GM21723 (cell line): ENCODE results near the gene RFC1.
"Not testable (repeated sequence)": the region's sequence is repeated elsewhere in the genome, so short reads cannot be mapped to it uniquely, and the experiment has no call there.

Source experiments
- ATAC-seq: cut with Tn5 transposase; IDR thresholded peaks from one replicate; pipeline ENCODE4 v1.9.1; 2021; ENCODE audit warnings: mild to moderate bottlenecking, moderate library complexity; ENCODE audit not compliant: unreplicated experiment

Gene RFC1

DNA sequence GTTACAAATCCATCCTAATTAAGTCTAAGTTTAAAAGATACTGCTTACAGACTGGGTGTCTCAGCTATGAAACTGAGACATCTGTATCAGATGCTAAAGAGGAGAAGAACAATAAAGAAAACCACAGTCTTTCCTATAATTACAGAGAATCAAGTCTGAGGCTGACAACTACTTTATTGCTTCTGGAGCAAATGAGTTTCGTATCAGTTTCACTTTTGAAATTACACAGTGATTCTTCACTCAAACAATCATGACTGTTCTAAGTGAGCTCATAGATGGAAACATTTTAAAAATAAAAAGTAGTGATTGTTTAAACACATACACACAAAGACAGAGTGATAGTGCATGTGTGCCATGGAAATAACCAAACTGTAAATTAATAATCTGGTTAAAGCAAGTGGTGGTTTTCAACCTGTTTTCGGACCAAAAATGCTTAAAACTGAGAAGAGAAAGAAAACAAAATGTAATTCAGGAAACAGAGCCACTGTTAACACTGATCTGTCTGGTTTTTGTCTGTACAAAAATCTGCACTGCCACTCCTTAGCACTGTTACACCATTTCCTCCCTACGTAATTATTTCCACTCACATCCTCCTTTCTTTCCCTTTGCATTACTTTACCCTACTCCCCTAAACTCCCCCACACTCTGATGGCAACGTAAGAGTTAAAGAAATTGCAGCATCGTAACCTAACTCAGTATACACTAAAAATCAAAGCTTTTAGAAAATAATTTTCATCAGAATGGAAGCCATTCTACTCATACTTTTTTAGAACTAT is 12.5 kb downstream of the RFC1 start:
- ATAC-seq = peak; percentile 74

DNA sequence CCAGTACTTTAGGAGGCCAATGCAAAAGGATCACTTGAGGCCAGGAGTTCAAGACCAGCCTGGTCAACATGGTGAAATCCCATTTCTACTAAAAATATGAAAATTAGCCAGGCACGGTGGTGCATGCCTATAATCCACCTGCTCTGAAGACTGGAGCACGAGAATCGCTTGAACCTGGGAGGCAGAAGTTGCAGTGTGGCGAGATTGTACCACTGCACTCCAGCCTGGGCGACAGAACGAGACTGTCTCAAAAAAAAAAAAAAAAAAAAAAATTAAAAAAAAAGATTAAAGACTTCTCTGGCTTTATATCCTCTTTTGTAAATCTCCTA is 13.0 kb downstream of the RFC1 start:
- not testable (repeated sequence) for ATAC-seq

DNA sequence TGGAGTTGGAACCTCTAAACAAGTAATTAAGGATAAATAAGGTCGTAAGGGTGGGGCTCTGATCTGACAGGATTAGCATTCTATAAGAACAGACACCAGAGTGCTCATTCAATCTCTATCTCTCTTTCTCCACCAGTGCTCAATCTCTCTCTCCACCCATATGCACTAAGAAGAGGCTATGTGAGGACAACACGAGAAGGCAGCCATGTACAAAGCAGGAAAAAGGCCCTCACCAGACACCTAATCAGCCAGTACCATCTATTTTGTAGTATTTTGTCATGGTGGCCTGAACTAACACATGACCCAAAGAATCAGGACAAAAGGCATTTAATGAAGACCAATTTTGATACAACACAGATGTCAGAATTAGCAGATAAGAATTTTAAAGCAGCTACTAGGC is 16.8 kb downstream of the RFC1 start:
- no peak for ATAC-seq

DNA sequence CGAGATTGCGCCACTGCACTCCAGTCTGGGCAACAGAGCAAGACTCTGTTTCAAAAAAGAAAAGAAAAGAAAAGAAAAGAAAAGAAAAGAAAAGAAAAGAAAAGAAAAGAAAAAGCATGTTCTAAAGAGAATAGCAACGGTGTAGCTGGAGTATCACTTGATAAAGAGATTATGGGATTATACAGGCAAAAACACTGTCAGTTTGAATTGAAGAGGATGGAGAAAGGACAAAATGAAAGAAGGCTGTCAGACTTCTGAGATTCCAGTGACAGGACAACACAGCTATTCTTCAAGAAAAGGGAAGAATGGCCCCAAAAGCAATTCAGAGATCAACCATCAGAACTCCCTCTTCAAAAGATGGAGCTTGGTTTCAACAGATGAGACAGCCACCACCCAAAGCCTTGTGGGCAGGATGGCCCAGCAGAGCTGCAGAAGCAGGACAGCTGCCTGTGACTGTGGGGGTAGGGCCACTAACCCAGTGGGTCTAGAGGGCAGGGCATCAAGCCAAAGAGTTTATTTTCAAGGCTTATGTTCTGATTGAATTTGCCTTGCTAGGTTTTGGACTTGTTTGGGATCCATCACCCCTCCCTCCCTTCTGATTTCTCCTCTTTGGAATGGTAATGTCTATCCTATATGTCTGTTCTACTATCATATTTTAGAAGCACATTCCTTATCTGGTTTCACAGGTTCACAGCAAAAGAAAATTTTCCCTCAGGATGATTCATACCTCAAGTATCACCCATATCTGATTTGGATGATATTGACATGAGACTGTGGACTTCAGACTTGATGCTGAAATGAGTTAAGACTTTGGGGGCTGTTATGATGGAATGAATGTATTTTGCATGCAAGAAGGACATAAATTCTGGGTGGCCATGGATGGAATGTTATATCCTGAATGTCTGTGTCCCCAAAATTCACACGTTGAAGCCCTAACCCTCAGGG is 17.5 kb downstream of the RFC1 start:
- no peak for ATAC-seq

DNA sequence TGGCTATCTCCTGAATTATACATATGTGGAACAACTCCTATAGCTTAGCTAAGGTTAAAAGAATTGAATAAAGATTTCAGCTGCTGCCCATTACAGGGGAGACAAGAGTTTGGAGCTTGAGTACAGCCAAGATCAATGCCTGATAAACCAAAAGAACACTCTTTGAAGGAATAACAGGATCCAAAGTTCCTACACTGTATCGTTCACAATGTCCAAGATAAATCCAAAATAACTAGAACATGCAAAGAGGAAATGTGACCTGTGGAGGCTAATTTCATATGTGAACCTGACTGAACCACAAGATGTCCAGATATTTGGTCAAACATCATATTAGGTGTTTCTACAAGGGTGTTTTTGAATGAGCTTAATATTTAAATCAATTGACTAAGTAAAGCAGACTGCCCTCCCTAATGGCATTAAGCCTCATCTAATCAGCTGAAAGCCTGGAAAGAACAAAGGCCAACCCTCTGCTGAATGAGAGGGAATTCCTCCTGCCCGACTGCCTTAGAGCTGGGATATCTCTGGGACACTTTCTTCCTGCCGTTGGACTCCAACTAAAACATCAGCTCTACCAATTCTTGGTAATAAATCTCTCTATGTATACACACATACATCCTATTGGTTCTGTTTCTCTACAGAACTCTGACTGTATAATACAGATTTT is 19.2 kb downstream of the RFC1 start:
- ATAC-seq = no peak

DNA sequence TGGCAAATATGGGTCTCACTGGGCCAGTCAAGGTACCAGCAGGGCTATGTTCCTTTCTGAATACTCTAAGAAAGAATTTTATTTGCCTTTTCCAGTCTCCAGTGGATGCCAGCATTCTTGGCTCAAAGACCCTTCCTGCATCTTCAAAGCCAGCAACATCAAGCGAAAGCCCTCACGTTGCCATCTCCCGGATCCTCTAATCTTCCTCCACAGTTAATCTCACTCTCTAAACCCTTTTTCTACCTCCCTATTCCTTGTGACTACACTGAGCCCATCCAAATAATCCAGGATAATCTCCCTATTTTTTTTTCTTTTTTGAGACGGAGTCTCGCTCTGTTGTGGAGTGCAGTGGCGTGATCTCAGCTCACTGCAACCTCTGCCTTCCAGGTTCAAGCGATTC is 23.4 kb downstream of the RFC1 start:
- ATAC-seq = no peak

DNA sequence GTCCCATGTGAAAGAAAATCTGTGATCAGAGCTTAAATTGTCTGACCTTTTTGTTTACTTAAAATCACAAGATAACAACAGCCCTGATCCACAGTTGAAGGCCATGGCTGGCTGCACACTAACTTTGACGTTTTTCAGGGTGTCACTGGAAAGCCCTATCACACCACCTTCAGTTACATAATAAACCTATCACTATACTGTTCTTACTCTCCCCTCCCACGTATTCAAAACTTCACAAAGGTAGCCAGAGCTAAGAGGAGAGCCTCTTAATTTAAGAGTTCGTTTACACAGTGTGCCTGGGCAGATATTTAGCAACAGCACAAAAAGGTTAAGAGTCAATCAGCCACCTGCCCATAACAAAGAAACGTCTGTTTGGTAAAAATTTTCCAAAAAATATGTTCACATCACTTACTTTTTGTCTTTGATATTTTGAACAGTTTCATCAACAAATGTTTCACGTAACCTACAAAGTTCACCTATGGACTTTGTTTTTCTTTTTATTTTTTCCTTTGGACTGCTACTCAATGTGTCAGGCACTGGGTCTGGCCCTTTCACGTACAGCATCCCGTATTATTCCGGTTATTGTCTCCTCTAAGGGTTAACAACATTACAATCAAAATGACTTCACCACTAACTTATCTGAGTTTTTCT is 25.0 kb downstream of the RFC1 start:
- ATAC-seq = no peak

DNA sequence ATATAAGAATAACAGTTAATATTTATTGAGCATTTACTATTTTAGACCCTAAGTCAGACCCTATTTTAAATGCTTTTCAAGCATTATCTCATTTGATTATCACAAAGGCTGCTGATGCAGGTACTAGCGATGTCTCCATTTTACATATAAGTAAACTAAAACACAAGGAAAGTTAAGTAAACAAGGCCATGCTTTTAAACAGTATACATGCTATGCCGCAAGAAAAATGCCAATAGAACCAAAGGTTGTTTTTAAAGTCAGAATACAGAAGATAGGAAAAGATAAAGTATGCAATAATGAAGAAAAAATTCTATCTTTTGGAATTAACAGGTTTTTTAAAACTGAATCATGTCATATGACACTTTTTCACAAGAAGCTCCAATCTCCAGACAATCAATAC is 26.2 kb downstream of the RFC1 start:
- ATAC-seq = no peak

DNA sequence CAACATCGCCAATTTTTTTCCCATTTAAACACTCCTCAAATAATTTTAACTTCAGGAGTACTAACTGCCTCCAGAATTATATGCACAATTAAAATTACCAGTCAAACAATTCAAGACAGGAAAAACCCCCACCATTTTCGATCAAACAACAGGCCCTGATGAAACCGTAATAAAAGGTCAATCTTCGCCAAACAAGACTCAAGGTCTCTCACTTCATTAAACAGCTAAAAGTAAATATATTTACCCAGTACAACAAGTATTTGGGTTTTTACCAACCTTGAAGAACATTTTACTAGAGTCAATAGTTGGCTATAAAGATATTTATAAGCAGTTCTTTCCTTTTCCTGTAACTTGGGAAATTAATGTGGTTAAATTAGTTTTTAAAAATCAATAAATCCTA is 28.3 kb downstream of the RFC1 start:
- ATAC-seq = no peak

DNA sequence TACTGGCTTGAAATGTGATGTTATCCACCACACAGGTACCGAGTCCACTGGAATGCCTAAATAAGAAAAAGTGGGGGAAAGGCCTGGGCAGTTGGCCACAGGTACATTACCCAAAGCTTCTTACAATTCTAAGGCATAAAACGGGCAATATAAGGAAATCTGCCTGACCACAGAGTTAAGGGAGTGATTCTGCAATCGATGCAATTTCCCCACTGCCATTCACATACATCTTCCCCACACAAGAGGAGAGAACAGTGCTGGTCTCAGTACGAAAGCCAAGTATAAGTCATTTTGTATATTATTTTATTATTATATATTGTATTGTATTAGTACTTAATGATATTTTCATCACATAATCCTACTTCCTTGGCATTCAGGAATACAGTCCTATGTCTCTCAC is 30.6 kb downstream of the RFC1 start:
- no peak for ATAC-seq

DNA sequence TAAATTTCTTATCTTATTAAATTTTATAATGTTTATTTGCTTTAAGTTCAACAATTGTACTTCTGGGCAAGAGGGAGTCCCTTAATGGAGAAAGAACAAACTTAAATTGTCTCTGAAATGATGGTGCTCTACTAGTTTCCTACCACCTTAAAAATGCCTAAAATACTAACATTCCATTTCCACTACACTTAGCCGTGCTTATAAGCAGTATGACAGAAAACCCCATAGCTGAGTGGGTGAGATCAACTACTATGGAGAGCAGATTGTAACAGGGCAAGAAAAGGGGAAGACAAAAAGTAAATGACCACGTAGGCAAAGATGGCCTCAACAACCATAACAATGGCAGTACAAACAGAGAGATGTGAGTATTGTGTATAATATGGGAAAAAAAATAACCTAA is 35.0 kb downstream of the RFC1 start:
- no peak for ATAC-seq

DNA sequence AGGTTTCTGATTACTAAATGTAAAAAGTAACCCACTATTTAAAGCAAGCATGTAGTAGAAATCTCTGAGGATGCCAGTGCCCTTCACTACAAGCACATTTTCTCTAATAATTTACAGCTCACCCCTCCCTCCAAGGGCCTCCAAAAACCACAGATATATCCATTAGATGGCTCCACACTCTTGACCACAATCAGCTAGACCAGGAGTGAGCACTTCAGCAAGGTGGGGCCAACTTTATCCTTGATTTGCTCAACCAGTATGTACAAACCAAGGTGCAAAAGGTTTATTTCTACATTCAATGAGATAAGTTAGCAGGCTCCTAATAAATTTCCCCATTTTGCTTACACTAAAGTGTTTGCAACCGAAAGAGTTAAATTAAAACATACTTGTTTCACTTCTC is 35.8 kb downstream of the RFC1 start:
- ATAC-seq = no peak

DNA sequence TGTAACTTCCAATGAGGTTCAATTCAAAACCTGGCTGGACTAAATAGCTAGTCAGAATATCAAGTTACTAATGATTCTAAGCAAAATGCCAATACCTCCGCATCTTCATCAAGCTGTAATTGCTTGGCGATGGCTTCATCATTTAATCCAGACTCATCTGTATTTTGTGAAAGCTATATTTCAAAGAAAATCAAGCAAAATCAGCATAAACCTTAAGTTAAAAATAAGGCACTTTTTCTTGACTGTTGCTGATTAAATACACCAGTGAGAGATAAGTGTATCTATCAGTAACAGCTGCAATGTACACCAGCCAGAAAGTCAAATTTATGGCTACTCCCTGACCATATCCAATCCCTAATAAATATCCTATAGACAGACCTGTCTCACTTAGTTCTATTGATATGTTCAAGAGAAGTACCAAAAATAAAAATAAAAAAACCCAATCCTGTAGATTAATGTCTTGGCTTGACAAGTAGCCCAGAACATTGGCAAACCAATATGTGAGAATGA is 39.6 kb downstream of the RFC1 start:
- ATAC-seq = no peak

DNA sequence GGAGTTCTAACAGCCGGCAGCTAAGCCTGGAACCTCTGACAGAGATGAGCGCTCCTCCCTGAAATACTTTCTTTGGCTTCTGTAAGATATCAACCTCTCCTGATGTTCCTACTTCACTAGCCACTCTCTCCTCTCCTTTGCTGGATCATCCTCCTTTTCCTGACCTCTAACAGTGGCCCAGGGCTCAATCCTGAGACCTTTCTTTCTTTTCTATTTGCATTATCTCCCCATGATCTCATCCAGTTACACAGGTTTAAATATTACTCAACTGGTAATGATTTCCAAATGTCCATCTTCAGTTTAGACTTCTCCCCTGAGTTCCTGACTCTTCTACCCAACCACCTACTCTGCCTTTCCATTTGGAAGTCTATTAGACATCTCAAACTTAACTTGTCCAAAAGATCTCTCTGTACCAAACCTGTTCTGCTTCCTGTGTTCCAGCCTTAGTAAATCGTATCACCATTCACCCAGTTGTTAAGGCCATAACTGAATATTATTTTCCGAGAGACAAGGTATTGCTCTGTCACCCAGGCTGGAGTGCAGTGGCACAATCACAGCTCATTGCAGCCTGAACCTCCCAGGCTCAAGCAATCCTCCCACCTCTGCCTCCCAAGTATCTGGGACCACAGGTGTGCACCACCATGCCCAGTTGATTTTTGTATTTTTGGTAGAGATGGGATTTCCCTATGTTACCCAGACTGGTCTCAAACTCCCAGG is 41.1 kb downstream of the RFC1 start:
- no peak for ATAC-seq

DNA sequence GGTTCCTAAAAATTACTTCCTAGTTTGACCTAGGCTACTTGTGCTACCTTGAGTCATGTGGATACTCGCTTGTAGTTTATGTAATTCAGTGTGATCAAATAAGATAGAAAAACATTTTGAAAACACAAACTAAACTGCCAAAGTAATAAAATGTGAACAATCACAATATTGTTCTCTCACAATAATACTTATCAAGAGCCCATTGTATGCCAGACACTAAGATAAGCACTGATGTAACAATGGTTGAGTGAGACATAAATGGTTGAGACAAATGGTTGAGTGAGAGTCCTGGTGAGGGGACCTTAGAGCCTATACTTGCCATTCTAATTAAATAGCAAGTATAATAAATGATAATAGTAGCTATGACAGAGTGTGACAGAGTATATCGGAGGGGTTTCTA is 41.7 kb downstream of the RFC1 start:
- ATAC-seq = no peak

DNA sequence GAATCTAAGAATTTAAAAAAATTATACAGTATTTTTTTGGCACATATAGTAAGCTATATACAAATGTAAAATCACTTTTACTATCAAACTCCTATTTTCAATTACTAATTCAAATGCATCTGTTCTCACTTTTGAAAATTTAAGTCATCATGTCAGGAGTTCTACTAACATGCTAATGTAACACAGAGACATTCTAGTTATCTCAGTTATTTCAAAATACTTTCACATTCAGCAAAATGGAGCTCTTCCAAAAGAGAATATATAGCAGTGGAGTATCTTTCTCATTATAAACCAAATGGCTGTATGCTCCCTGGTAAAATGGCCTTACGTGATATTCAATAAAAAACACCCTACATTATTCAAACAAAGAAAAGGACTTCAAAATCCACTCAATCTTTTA is 42.3 kb downstream of the RFC1 start:
- ATAC-seq = no peak

DNA sequence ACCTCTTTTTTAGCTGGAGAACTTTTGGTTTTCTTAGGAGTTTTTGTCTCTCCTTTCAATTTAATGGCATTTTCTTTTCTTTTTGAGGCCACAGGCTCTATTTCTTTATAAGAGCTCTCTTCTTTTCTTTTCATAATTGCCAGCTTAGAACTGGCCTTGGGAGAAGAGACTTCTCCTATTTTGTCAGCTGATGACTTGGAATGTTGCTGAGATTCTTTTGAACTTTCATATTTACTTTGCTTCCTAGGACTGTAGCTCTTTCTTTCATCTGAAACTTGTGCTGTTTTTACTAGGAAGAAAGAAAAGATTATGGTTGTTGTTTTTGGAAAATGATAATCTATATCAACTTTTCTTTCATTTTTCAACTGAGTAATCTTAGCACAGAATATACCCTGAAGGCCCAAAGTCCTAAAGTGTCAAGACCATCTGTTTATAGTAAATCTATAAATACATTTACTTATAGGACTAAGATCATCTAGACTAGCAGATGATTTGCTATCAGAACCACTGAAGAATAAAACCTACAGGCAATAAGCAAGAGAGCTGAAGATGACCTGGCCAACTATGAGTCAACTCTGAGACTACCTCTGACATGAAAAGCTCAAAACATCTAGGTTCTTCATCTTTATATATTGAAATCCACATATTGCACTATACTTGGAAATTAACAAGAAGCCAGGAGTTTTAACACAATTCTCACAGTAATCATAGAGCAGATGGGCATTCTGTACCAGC is 45.6 kb downstream of the RFC1 start:
- no peak for ATAC-seq

DNA sequence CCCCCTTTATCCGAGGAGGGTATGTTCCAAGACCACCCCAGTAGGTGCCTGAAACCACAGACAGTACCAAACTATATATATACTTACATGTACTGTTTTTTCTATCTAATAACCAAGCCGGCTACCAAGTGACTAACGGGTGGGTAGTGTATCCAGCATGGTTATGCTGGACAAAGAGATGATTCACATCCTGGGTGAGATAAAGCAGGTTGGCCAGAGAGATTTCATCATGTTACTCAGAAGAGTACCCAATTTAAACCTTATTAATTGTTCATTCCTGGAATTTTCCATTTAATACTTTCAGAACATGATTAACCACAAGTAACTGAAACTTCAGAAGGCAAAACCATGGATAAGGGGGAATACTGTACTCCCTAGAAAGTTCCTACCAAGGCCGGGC is 46.5 kb downstream of the RFC1 start:
- no peak for ATAC-seq

DNA sequence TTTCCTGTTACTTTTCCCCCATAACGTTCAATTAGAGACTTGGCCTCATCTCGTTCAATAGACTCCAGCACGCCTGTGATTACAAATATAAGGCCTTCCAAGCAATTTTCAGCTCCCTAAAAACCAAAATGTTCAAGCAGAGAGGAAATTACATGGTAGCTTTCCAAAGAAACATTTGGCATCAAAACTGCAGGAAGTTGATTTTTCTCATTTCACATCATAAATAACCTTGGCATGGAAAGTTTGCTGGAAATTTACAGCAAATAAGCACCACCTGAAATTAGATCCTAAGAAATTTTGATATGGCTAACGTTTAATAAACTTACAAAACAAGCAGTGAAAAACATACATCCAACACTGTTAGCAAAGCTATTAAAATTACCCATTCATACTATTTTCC is 53.3 kb downstream of the RFC1 start:
- no peak for ATAC-seq

DNA sequence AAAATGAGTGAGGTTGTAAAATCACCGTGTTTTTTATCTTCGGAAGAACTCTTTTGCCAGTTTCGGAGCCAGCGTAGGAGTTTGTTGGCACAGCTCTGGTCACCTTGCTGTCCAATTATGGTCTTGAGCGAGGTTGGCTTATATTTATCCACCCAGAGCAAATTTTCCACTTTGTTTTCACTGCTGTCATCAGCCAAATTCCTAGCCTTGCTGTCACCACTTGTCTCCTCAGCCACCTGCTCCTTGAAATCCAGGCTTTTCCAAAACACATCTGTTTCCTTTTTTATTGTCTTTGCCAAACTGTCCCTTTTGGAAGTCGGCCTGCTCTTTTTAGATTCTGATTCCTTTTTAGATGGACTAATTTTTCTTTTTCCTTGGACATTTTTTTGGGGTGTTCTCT is 57.6 kb downstream of the RFC1 start:
- ATAC-seq = no peak
